ENCODE results near the gene ATP6V1C2.

Gene ATP6V1C2

GRCh38 chr2:10752236-10752635 is 30.8 kb downstream of the ATP6V1C2 start:
- Histone ChIP-seq H3K9me3 (ENCODE audit: low read length) (no peaks in the 10 kb centered on the region), H3K36me3 (ENCODE audit: insufficient read depth, low read length) (no peaks in the 10 kb centered on the region; the same call in 1 of the 2 replicates), H4K20me1 (ENCODE audit: insufficient read depth, low read length) (no peaks in the 10 kb centered on the region), H3K9ac (ENCODE audit: low read length) (no peak overlapping the region), H2AFZ (ENCODE audit: low read length) (no peak overlapping the region), H3K4me1 (ENCODE audit: insufficient read depth, low read length, severe bottlenecking) (peaks cover 10% of the 10 kb centered on the region), H3K4me2 (ENCODE audit: low read length) (no peak overlapping the region), H3K79me2 (ENCODE audit: insufficient read depth, low read length) (no peaks in the 10 kb centered on the region), H3K27ac (ENCODE audit: low read depth, low read length, poor library complexity, severe bottlenecking) (no peak overlapping the region), H3K9me2 (ENCODE audit: low read depth, low read length) (no peaks in the 10 kb centered on the region), H3K27me3 (ENCODE audit: insufficient read depth, low read length) (no peaks in the 10 kb centered on the region), H3K4me3 (ENCODE audit: low read depth, low read length, poor library complexity, severe bottlenecking) (no peak overlapping the region), H3F3A (ENCODE audit: insufficient read depth, low read length) (no peaks in the 10 kb centered on the region)
- TF ChIP-seq EZH2 (IDR thresholded peaks at IDR 0.05; ENCODE audit: borderline replicate concordance, low read length) (no peak), CTCF (IDR thresholded peaks at IDR 0.05; ENCODE audit: low read length) (no peak)

DNA sequence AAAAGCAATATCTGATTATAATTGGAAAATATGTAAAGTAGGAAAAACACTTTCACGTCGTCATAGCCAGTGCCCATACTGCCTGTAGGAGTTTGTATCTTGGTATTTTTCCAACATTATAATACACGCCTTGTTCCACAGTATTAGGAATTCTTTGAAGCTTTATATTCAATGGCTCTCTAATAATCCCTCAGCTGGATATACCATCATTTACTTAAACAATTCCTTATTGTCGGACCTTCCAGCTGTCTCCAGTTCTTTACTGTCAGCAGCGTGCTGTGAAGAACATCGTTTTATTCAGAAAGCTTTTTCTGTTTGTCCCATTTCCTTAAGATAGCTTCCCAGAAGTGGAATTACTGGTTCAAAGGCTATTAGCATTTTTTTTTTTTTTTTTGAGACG is 31.7 kb downstream of the ATP6V1C2 start:
- H3K9ac ChIP-seq (ENCODE audit: low read length): no peak overlapping the region
- no peak overlapping the region for H3K27ac ChIP-seq (ENCODE audit: low read depth, low read length, poor library complexity, severe bottlenecking)
- H4K20me1 ChIP-seq (ENCODE audit: insufficient read depth, low read length): no peaks in the 10 kb centered on the region
- H3K4me3 ChIP-seq (ENCODE audit: low read depth, low read length, poor library complexity, severe bottlenecking): no peak overlapping the region
- H3F3A ChIP-seq (ENCODE audit: insufficient read depth, low read length): no peaks in the 10 kb centered on the region
- no peaks in the 10 kb centered on the region for H3K79me2 ChIP-seq (ENCODE audit: insufficient read depth, low read length)
- TF ChIP-seq CTCF (IDR thresholded peaks at IDR 0.05; ENCODE audit: low read length) (no peak), EZH2 (IDR thresholded peaks at IDR 0.05; ENCODE audit: borderline replicate concordance, low read length) (no peak)
- H2AFZ ChIP-seq (ENCODE audit: low read length): no peak overlapping the region
- H3K4me1 ChIP-seq (ENCODE audit: insufficient read depth, low read length, severe bottlenecking): peaks cover under 1% of the 10 kb centered on the region
- no peaks in the 10 kb centered on the region; the same call in 1 of the 2 replicates for H3K36me3 ChIP-seq (ENCODE audit: insufficient read depth, low read length)
- no peaks in the 10 kb centered on the region for H3K27me3 ChIP-seq (ENCODE audit: insufficient read depth, low read length)
- H3K9me3 ChIP-seq (ENCODE audit: low read length): no peaks in the 10 kb centered on the region
- H3K4me2 ChIP-seq (ENCODE audit: low read length): no peak overlapping the region
- H3K9me2 ChIP-seq (ENCODE audit: low read depth, low read length): no peaks in the 10 kb centered on the region

DNA sequence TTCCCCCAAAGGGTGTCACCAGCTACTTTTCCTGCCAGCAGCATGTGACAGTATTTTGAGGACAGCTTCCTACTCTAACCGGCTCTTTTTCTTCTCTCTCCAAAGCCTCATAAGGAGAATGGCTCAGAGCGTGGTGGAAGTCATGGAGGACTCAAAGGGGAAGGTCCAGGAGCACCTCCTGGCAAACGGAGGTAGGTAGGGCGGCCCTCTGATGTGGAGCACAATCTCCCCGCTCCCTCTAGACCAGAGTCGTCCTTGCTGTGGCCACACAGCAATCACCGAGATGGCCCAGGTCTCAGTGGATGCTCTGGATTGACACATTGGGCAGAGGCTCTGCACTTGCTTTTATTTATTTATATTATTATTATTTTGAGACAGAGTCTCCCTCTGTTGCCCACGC is 32.4 kb downstream of the ATP6V1C2 start:
- H3K9ac ChIP-seq (ENCODE audit: low read length): no peak overlapping the region
- no peak overlapping the region for H3K4me3 ChIP-seq (ENCODE audit: low read depth, low read length, poor library complexity, severe bottlenecking)
- H3F3A ChIP-seq (ENCODE audit: insufficient read depth, low read length): no peaks in the 10 kb centered on the region
- H4K20me1 ChIP-seq (ENCODE audit: insufficient read depth, low read length): no peaks in the 10 kb centered on the region
- H3K79me2 ChIP-seq (ENCODE audit: insufficient read depth, low read length): no peaks in the 10 kb centered on the region
- no peaks in the 10 kb centered on the region for H3K9me2 ChIP-seq (ENCODE audit: low read depth, low read length)
- no peak overlapping the region for H3K4me2 ChIP-seq (ENCODE audit: low read length)
- H3K27me3 ChIP-seq (ENCODE audit: insufficient read depth, low read length): no peaks in the 10 kb centered on the region
- H3K36me3 ChIP-seq (ENCODE audit: insufficient read depth, low read length): no peaks in the 10 kb centered on the region; the same call in 1 of the 2 replicates
- no peaks in the 10 kb centered on the region for H3K4me1 ChIP-seq (ENCODE audit: insufficient read depth, low read length, severe bottlenecking)
- H3K9me3 ChIP-seq (ENCODE audit: low read length): no peaks in the 10 kb centered on the region
- H2AFZ ChIP-seq (ENCODE audit: low read length): no peak overlapping the region
- no peak for TF ChIP-seq CTCF (IDR thresholded peaks at IDR 0.05; ENCODE audit: low read length)
- no peak for TF ChIP-seq EZH2 (IDR thresholded peaks at IDR 0.05; ENCODE audit: borderline replicate concordance, low read length)
- H3K27ac ChIP-seq (ENCODE audit: low read depth, low read length, poor library complexity, severe bottlenecking): no peak overlapping the region
